ENCODE results near the gene TTC7B. TPM values are rescaled to one million over a fixed set of nuclear protein-coding genes. Genes with fewer than 3 reads are reported as not detected.

The TTC7B gene
- total RNA-seq, 2 experiments from 2014 or later = 8.8 to 9.5 TPM

DNA sequence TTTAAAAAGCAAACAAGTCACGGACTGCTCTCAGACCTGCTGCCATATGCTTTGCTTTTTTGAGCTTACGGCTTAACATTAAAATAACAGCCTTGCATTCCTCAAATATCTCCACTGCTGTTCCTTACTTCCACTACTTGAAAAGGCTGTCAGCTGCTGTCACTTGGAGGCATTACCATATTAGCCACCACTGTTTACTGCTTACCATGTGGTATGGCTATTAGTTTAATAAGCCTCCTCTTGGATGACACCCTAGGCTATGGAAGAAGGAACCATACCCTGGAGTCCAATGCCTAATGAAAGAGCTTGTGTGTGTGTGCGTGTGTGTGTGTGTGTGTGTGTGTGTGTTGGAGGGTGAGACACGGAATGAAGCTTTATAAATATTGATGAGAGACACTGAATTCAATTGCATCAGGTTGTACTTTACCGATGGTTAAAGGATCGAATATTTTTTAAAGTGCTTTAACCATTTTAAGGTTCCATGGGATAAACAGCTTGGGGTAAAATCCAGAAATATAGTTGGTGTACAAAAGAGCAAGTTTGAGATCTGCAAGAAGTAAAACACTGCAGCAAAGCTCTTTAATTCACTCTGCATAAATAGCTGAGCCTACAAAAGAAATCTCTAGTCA lies 174.5 kb downstream of the TTC7B start:
- no peak overlapping the region for H3K27ac Mint-ChIP-seq
- no peaks in the 10 kb centered on the region for H3K4me1 Mint-ChIP-seq
- H3K27me3 Mint-ChIP-seq = no peaks in the 10 kb centered on the region
- no peak for DNase-seq
- CTCF ChIA-PET = no interaction called here
- POLR2A ChIA-PET = no interaction called here
- no peaks in the 10 kb centered on the region for H3K36me3 Mint-ChIP-seq (ENCODE audit: low read depth)
- no peak overlapping the region for H3K4me3 Mint-ChIP-seq
- no peaks in the 10 kb centered on the region for H3K9me3 Mint-ChIP-seq

DNA sequence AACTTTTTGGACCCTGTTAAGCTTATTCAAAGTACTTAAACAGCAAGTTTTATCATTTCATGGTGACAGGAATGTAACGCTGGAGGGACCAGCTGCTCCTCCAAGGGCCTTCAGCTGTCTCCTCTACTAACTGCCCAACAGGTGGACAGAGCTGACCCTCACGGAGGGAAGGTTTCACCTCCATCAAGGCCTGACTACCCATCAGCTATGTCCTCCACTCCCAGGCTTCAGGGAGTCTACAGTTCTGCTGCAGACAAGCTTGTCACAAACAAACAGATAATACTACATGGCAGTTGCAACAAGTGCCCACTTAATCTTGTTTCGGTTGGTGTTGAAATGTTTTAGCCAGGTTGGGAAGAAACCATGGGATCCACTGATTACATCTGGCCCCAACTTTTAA lies 175.1 kb downstream of the TTC7B start:
- Mint-ChIP-seq H3K9me3 (no peaks in the 10 kb centered on the region), H3K36me3 (ENCODE audit: low read depth) (no peaks in the 10 kb centered on the region), H3K27ac (no peak overlapping the region), H3K27me3 (no peaks in the 10 kb centered on the region), H3K4me1 (no peaks in the 10 kb centered on the region), H3K4me3 (no peak overlapping the region)
- no peak for DNase-seq
- ChIA-PET CTCF (interaction anchor here (0.8 to 1.1 kb wide), 2 partner anchors 56 to 118 kb away, joined by 3 read pairs; no protein-coding TSS in a partner anchor), POLR2A (no interaction called here)

GRCh38 chr14:90639641-90640040 lies 176.6 kb downstream of the TTC7B start:
- no peaks in the 10 kb centered on the region for H3K27me3 Mint-ChIP-seq
- no peaks in the 10 kb centered on the region for H3K4me1 Mint-ChIP-seq
- POLR2A ChIA-PET = no interaction called here
- H3K27ac Mint-ChIP-seq = no peak overlapping the region
- CTCF ChIA-PET = no interaction called here
- H3K9me3 Mint-ChIP-seq = no peaks in the 10 kb centered on the region
- no peak overlapping the region for H3K4me3 Mint-ChIP-seq
- no peak for DNase-seq
- H3K36me3 Mint-ChIP-seq (ENCODE audit: low read depth) = no peaks in the 10 kb centered on the region

GRCh38 chr14:90632871-90633270 lies 183.4 kb downstream of the TTC7B start:
- no peaks in the 10 kb centered on the region for H3K36me3 Mint-ChIP-seq (ENCODE audit: low read depth)
- no peaks in the 10 kb centered on the region for H3K4me1 Mint-ChIP-seq
- H3K27me3 Mint-ChIP-seq = no peaks in the 10 kb centered on the region
- no peaks in the 10 kb centered on the region for H3K9me3 Mint-ChIP-seq
- ChIA-PET POLR2A (no interaction called here), CTCF (no interaction called here)
- H3K27ac Mint-ChIP-seq = no peak overlapping the region
- no peak for DNase-seq
- no peak overlapping the region for H3K4me3 Mint-ChIP-seq

DNA sequence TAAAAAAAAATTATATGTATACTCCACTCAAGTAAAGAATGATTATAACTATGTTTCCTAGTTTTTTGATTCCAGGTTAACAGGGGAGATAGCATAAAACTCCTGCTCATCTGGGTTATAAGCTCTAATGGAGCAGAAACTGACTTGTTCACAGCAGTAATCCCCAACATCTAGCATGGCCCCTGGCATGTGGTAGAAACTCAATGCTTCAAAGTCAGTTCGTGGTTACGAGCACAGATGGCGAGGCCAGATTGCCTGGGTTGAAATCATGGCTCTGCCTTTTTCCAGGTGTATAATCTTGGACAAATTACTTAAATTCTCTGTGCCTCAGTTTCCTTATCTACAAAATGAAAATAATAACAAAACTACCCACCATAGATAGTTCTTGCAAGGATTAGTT lies 183.8 kb downstream of the TTC7B start:
- no peaks in the 10 kb centered on the region for H3K36me3 Mint-ChIP-seq (ENCODE audit: low read depth)
- POLR2A ChIA-PET = no interaction called here
- H3K9me3 Mint-ChIP-seq = no peaks in the 10 kb centered on the region
- no peak overlapping the region for H3K4me3 Mint-ChIP-seq
- CTCF ChIA-PET = no interaction called here
- DNase-seq = no peak
- no peaks in the 10 kb centered on the region for H3K4me1 Mint-ChIP-seq
- H3K27ac Mint-ChIP-seq = no peak overlapping the region
- no peaks in the 10 kb centered on the region for H3K27me3 Mint-ChIP-seq

DNA sequence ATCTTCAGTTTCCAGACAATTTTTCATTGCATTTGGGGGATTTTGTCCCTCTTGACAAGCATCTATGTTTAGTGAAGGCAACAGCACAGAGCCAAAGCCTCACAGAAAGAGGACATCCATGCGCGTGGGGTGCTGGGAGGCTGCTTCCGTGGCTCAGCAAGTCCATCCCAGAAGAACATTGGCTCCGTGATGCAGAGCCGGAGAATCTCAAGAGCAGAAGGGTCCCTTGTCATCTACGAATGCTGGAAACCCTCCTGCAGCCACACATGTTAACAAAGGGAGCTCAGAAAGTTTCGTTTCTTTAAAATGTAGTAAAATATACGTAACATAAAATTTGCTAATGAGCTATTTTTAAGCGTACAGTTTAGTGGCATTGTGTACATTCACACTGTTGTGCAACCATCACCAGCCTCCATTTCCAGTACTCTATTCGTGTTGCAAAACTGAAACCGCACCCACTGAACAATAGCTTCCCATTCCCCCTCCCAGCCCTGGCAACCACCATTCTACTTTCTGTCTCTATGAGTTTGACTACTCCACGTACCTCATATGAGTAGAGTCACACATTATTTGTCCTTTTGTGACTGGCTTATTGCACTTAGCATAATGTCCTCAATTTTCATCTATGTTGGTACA lies 185.9 kb downstream of the TTC7B start:
- DNase-seq = no peak
- CTCF ChIA-PET = no interaction called here
- no peaks in the 10 kb centered on the region for H3K4me1 Mint-ChIP-seq

GRCh38 chr14:90629471-90629870 lies 186.8 kb downstream of the TTC7B start:
- DNase-seq = no peak
- H3K36me3 Mint-ChIP-seq (ENCODE audit: low read depth) = no peaks in the 10 kb centered on the region

More for the DNA sequence above, 185.9 kb downstream of the TTC7B start:
- POLR2A ChIA-PET = interaction anchor here (0.6 kb wide), 1 partner anchor 18 kb away, joined by 3 read pairs; no protein-coding TSS in a partner anchor
- Mint-ChIP-seq H3K9me3 (no peaks in the 10 kb centered on the region), H3K27ac (no peak overlapping the region), H3K27me3 (no peaks in the 10 kb centered on the region), H3K4me3 (no peak overlapping the region), H3K36me3 (ENCODE audit: low read depth) (no peaks in the 10 kb centered on the region)

GRCh38 chr14:90628825-90629224 lies 187.4 kb downstream of the TTC7B start:
- POLR2A ChIA-PET = no interaction called here
- CTCF ChIA-PET = no interaction called here
- no peaks in the 10 kb centered on the region for H3K27me3 Mint-ChIP-seq
- no peaks in the 10 kb centered on the region for H3K9me3 Mint-ChIP-seq
- no peak overlapping the region for H3K4me3 Mint-ChIP-seq
- no peak for DNase-seq
- no peak overlapping the region for H3K27ac Mint-ChIP-seq
- H3K4me1 Mint-ChIP-seq = no peaks in the 10 kb centered on the region
- no peaks in the 10 kb centered on the region for H3K36me3 Mint-ChIP-seq (ENCODE audit: low read depth)

More at GRCh38 chr14:90629471-90629870, 186.8 kb downstream of the TTC7B start:
- ChIA-PET CTCF (no interaction called here), POLR2A (no interaction called here)
- Mint-ChIP-seq H3K9me3 (no peaks in the 10 kb centered on the region), H3K4me3 (no peak overlapping the region), H3K27ac (no peak overlapping the region), H3K27me3 (no peaks in the 10 kb centered on the region), H3K4me1 (no peaks in the 10 kb centered on the region)

DNA sequence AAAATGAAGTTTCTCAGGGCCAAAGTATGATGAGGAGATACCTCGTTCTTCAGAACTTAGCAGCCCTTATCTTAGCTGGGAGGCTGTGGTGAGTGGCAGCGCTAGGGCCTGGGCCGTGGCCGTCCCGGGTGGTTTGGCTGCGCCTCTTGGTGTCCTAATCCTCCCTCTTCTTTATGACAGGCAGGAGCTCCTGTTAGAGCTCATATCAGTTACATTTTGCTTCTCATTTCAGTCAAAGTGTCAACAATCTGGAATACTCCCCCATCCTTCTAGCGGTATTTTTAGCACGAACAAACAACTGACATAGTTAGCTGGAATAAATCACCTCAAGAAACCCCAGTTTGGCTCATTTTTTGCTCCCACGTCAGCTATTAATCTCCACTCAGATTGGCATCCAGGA lies 188.8 kb downstream of the TTC7B start:
- no peak for DNase-seq
- H3K27ac Mint-ChIP-seq = no peak overlapping the region
- ChIA-PET CTCF (no interaction called here), POLR2A (no interaction called here)
- H3K9me3 Mint-ChIP-seq = no peaks in the 10 kb centered on the region
- H3K4me1 Mint-ChIP-seq = no peaks in the 10 kb centered on the region
- no peaks in the 10 kb centered on the region for H3K27me3 Mint-ChIP-seq
- no peaks in the 10 kb centered on the region for H3K36me3 Mint-ChIP-seq (ENCODE audit: low read depth)
- no peak overlapping the region for H3K4me3 Mint-ChIP-seq

GRCh38 chr14:90626550-90626949 lies 189.7 kb downstream of the TTC7B start:
- no peak overlapping the region for H3K4me3 Mint-ChIP-seq
- no peaks in the 10 kb centered on the region for H3K4me1 Mint-ChIP-seq
- POLR2A ChIA-PET = no interaction called here
- no peaks in the 10 kb centered on the region for H3K9me3 Mint-ChIP-seq
- H3K27ac Mint-ChIP-seq = no peak overlapping the region
- CTCF ChIA-PET = no interaction called here
- DNase-seq = no peak
- H3K27me3 Mint-ChIP-seq = no peaks in the 10 kb centered on the region
- H3K36me3 Mint-ChIP-seq (ENCODE audit: low read depth) = no peaks in the 10 kb centered on the region

GRCh38 chr14:90625445-90625844 lies 190.8 kb downstream of the TTC7B start:
- Mint-ChIP-seq H3K4me1 (no peaks in the 10 kb centered on the region), H3K36me3 (ENCODE audit: low read depth) (no peaks in the 10 kb centered on the region), H3K27ac (no peak overlapping the region), H3K4me3 (no peak overlapping the region), H3K27me3 (no peaks in the 10 kb centered on the region), H3K9me3 (no peaks in the 10 kb centered on the region)
- CTCF ChIA-PET = no interaction called here
- POLR2A ChIA-PET = no interaction called here
- no peak for DNase-seq

GRCh38 chr14:90624732-90625400 lies 191.4 kb downstream of the TTC7B start:
- DNase-seq = no peak
- ChIA-PET CTCF (no interaction called here), POLR2A (no interaction called here)
- H3K4me3 Mint-ChIP-seq = no peak overlapping the region
- no peaks in the 10 kb centered on the region for H3K4me1 Mint-ChIP-seq
- no peak overlapping the region for H3K27ac Mint-ChIP-seq
- H3K9me3 Mint-ChIP-seq = no peaks in the 10 kb centered on the region
- H3K27me3 Mint-ChIP-seq = no peaks in the 10 kb centered on the region
- no peaks in the 10 kb centered on the region for H3K36me3 Mint-ChIP-seq (ENCODE audit: low read depth)

DNA sequence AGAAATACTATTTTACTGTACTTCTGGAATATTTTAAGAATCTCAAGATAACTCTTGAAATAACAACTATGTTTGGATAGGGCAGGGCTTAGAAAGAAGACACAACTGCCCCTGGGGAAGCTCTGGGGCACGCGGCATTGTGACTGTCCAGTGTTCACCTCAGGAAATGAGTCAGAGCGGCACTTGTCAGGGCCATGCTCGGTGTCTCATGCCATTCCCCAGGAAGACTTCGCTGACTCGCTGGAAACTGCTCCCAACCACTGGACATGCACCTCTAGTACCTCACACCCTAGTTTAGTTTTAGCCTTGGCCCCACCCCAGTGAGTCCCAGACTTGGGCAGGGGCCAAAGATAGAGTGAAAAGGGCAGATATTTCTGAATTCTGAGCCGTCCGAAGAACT lies 192.0 kb downstream of the TTC7B start:
- no peaks in the 10 kb centered on the region for H3K36me3 Mint-ChIP-seq (ENCODE audit: low read depth)
- no peak for DNase-seq
- no peaks in the 10 kb centered on the region for H3K27me3 Mint-ChIP-seq
- CTCF ChIA-PET = no interaction called here
- H3K4me1 Mint-ChIP-seq = no peaks in the 10 kb centered on the region
- POLR2A ChIA-PET = no interaction called here
- no peaks in the 10 kb centered on the region for H3K9me3 Mint-ChIP-seq
- H3K4me3 Mint-ChIP-seq = no peak overlapping the region
- H3K27ac Mint-ChIP-seq = no peak overlapping the region

DNA sequence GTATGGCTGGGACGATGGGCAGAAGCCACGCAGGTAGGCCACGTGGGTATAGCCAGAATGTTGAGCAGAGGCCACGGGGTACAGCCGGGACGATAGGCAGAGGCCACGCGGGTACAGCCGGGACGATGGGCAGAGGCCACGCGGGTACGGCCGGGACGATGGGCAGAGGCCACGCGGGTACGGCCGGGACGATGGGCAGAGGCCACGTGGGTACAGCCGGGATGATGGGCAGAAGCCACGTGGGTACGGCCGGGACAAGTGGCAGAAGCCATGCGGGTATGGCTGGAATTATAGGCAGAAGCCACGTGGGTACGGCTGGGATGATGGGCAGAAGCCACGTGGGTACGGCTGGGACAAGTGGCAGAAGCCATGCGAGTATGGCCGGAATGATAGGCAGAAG lies 195.0 kb downstream of the TTC7B start:
- no peak for DNase-seq
- Mint-ChIP-seq H3K36me3 (ENCODE audit: low read depth) (no peaks in the 10 kb centered on the region), H3K4me3 (no peak overlapping the region), H3K9me3 (no peaks in the 10 kb centered on the region), H3K27me3 (no peaks in the 10 kb centered on the region), H3K27ac (no peak overlapping the region), H3K4me1 (no peaks in the 10 kb centered on the region)
- POLR2A ChIA-PET = interaction anchor here (0.6 kb wide), 1 partner anchor 47 kb away, joined by 3 read pairs; no protein-coding TSS in a partner anchor
- CTCF ChIA-PET = no interaction called here

Measured in activated CD4-positive, alpha-beta memory T cell treated with anti-CD3 and anti-CD28 coated beads, Interleukin-2, amount 10 ng/mL, durations not matched to agents 7 days and 5 days (primary cell).